HAP-1 (cell line): ENCODE results near the gene GTPBP1.

Experiments used
- DNase-seq, 2 experiments: peaks; one replicate each; pipeline ENCODE4 v3.0.0-alpha.2; 2016 to 2020; ENCODE audit warnings: low spot score in 2 of 2
- H3K27me3 ChIP-seq: fragments of 250-450 bp; sonication (Bioruptor Pico); 2 replicates; pipeline ENCODE4 v1.5.1; 2020; ENCODE audit warnings: low read depth, mild to moderate bottlenecking, moderate library complexity
- H3K36me3 ChIP-seq: fragments of 250-450 bp; sonication (Bioruptor Pico); replicated peaks from 2 replicates; pipeline ENCODE4 v1.5.1; 2020; ENCODE audit warnings: mild to moderate bottlenecking
- H3K4me1 ChIP-seq: fragments of 250-450 bp; sonication (Bioruptor Pico); 2 replicates; pipeline ENCODE4 v1.5.1; 2020; ENCODE audit warnings: mild to moderate bottlenecking
- H3K4me3 ChIP-seq: fragments of 250-450 bp; sonication (Bioruptor Pico); 2 replicates; pipeline ENCODE4 v1.5.1; 2020; ENCODE audit warnings: mild to moderate bottlenecking, moderate library complexity
- H3K9me3 ChIP-seq: fragments of 250-450 bp; sonication (Bioruptor Pico); 2 replicates; pipeline ENCODE4 v1.5.1; 2020; ENCODE audit warnings: mild to moderate bottlenecking, moderate library complexity
- in situ Hi-C: fragments of 300-500 bp; cut with MboI; formaldehyde crosslinking; loops from 3 replicates; pipeline ENCODE4 v1.14.3; 2020; ENCODE audit warnings: low sequenced_read_pairs, inconsistent platforms, mixed read lengths

The GTPBP1 gene

GRCh38 chr22:38705235-38706100 is at the start of gene GTPBP1:
Gene GTPBP1, plus strand, starts transcription at chr22:38705944. Its CDS starts 12 bp downstream, at chr22:38705956.
- H3K27me3 ChIP-seq = no peaks in the 10 kb centered on the region
- peak; percentile 99 to 100 for DNase-seq
- in situ Hi-C loops = no loop called here
- peaks cover 21% of the 10 kb centered on the region for H3K36me3 ChIP-seq
- H3K4me3 ChIP-seq = peak within 1 kb of the TSS; percentile 88
- no peaks in the 10 kb centered on the region for H3K9me3 ChIP-seq
- H3K4me1 ChIP-seq = peaks cover 36% of the 10 kb centered on the region

GRCh38 chr22:38656256-38657044 is 49.3 kb upstream of the GTPBP1 start, which contains the start of the genes CBY1 and FAM227A:
Gene CBY1, plus strand, starts transcription at chr22:38656638. Its CDS starts 11,417 bp downstream, at chr22:38668055.
Gene FAM227A, minus strand, starts transcription at chr22:38656392. Its CDS starts 6,224 bp downstream, at chr22:38650168.
- Histone ChIP-seq H3K4me1 (peaks cover 8% of the 10 kb centered on the region), H3K36me3 (no peaks in the 10 kb centered on the region), H3K27me3 (no peaks in the 10 kb centered on the region), H3K9me3 (no peaks in the 10 kb centered on the region), H3K4me3 (peak within 1 kb of the TSS; percentile 78)
- peak; percentile 96 to 97 for DNase-seq
- in situ Hi-C loops = no loop called here

- in situ Hi-C loops = no loop called here
- H3K4me3 ChIP-seq = peak overlapping the region; percentile 78
- H3K9me3 ChIP-seq = no peaks in the 10 kb centered on the region
- peaks cover 8% of the 10 kb centered on the region for H3K4me1 ChIP-seq
- H3K36me3 ChIP-seq = no peaks in the 10 kb centered on the region
- no peaks in the 10 kb centered on the region for H3K27me3 ChIP-seq
- peak in 1 of 2 experiments; percentile 52 for DNase-seq
Observed at GRCh38 chr22:38657045-38657909, 48.5 kb upstream of the GTPBP1 start.

GRCh38 chr22:38674888-38675287 is 30.9 kb upstream of the GTPBP1 start:
- no peaks in the 10 kb centered on the region for H3K9me3 ChIP-seq
- no peak overlapping the region for H3K4me3 ChIP-seq
- H3K27me3 ChIP-seq = no peaks in the 10 kb centered on the region
- peaks cover 12% of the 10 kb centered on the region for H3K36me3 ChIP-seq
- in situ Hi-C loops = no loop called here
- H3K4me1 ChIP-seq = no peaks in the 10 kb centered on the region
- no peak for DNase-seq

- Histone ChIP-seq H3K4me1 (no peaks in the 10 kb centered on the region), H3K27me3 (no peaks in the 10 kb centered on the region), H3K36me3 (peaks cover 8% of the 10 kb centered on the region), H3K9me3 (no peaks in the 10 kb centered on the region), H3K4me3 (no peak overlapping the region)
- DNase-seq = no peak
- in situ Hi-C loops = no loop called here
Observed at GRCh38 chr22:38675833-38676232, 29.9 kb upstream of the GTPBP1 start.

- H3K4me1 ChIP-seq = peaks cover 8% of the 10 kb centered on the region
- in situ Hi-C loops = no loop called here
- peaks cover 43% of the 10 kb centered on the region for H3K36me3 ChIP-seq
- H3K4me3 ChIP-seq = peak within 1 kb of the TSS; percentile 100
- H3K9me3 ChIP-seq = no peaks in the 10 kb centered on the region
- H3K27me3 ChIP-seq = no peaks in the 10 kb centered on the region
- peak; percentile 90 to 91 for DNase-seq
Observed at GRCh38 chr22:38681582-38682335, 24.0 kb upstream of the GTPBP1 start, which contains the start of gene TOMM22. Gene TOMM22, plus strand, starts transcription at chr22:38681957. Its CDS starts 22 bp downstream, at chr22:38681979.

GRCh38 chr22:38684895-38685294 is 20.8 kb upstream of the GTPBP1 start:
- in situ Hi-C loops = no loop called here
- H3K4me3 ChIP-seq = no peak overlapping the region
- DNase-seq = no peak
- H3K36me3 ChIP-seq = peaks cover 70% of the 10 kb centered on the region
- H3K27me3 ChIP-seq = no peaks in the 10 kb centered on the region
- H3K9me3 ChIP-seq = no peaks in the 10 kb centered on the region
- H3K4me1 ChIP-seq = peaks cover 8% of the 10 kb centered on the region

GRCh38 chr22:38685761-38686160 is 20.0 kb upstream of the GTPBP1 start:
- no peak for DNase-seq
- peaks cover 8% of the 10 kb centered on the region for H3K4me1 ChIP-seq
- H3K4me3 ChIP-seq = no peak overlapping the region
- H3K27me3 ChIP-seq = no peaks in the 10 kb centered on the region
- in situ Hi-C loops = no loop called here
- no peaks in the 10 kb centered on the region for H3K9me3 ChIP-seq
- H3K36me3 ChIP-seq = peaks cover 75% of the 10 kb centered on the region

- no peak for DNase-seq
- in situ Hi-C loops = no loop called here
- Histone ChIP-seq H3K4me3 (no peak overlapping the region), H3K36me3 (peaks cover 70% of the 10 kb centered on the region), H3K9me3 (no peaks in the 10 kb centered on the region), H3K27me3 (no peaks in the 10 kb centered on the region), H3K4me1 (no peaks in the 10 kb centered on the region)
Observed at GRCh38 chr22:38689651-38690050, 16.1 kb upstream of the GTPBP1 start.

GRCh38 chr22:38694049-38694448 is 11.7 kb upstream of the GTPBP1 start:
- Histone ChIP-seq H3K36me3 (peaks cover 44% of the 10 kb centered on the region), H3K4me1 (peaks cover 18% of the 10 kb centered on the region), H3K27me3 (no peaks in the 10 kb centered on the region), H3K4me3 (no peak overlapping the region), H3K9me3 (no peaks in the 10 kb centered on the region)
- no peak for DNase-seq
- in situ Hi-C loops = no loop called here

GRCh38 chr22:38694940-38695339 is 10.8 kb upstream of the GTPBP1 start:
- Histone ChIP-seq H3K27me3 (no peaks in the 10 kb centered on the region), H3K9me3 (no peaks in the 10 kb centered on the region), H3K4me3 (no peak overlapping the region), H3K36me3 (peaks cover 36% of the 10 kb centered on the region), H3K4me1 (peaks cover 18% of the 10 kb centered on the region)
- in situ Hi-C loops = no loop called here
- no peak for DNase-seq

- H3K9me3 ChIP-seq = no peaks in the 10 kb centered on the region
- H3K4me3 ChIP-seq = no peak overlapping the region
- H3K4me1 ChIP-seq = peaks cover 22% of the 10 kb centered on the region
- no peaks in the 10 kb centered on the region for H3K27me3 ChIP-seq
- H3K36me3 ChIP-seq = peaks cover 23% of the 10 kb centered on the region
- in situ Hi-C loops = no loop called here
- DNase-seq = no peak
Observed at GRCh38 chr22:38696606-38697424, 8.9 kb upstream of the GTPBP1 start.
